Cerebellar nuclear complex (tissue), 1 donor: ENCODE results near the gene GP1BB.
"Not testable (repeated sequence)": the region's sequence is repeated elsewhere in the genome, so short reads cannot be mapped to it uniquely, and the experiment has no call there.

Experiments
- DNase-seq, 2 experiments: peaks; one replicate each; lab custom pipeline; 2025; lab: John Stamatoyannopoulos, UW

The GP1BB gene

GRCh38 chr22:19723232-19723982 is at the start of gene GP1BB:
TSS of gene GP1BB (plus strand) at chr22:19723539. CDS start at chr22:19723570, 31 bp downstream.
- no peak for DNase-seq

- DNase-seq = no peak
These were observed 49.7 kb upstream of the GP1BB start for GRCh38 chr22:19673660-19674059.

GRCh38 chr22:19674129-19674928 is 49.0 kb upstream of the GP1BB start:
- DNase-seq = no peak

- DNase-seq = no peak
These were observed 48.4 kb upstream of the GP1BB start for GRCh38 chr22:19674929-19675253.

GRCh38 chr22:19675428-19675827 is 47.9 kb upstream of the GP1BB start:
- DNase-seq = no peak

GRCh38 chr22:19676437-19676836 is 46.9 kb upstream of the GP1BB start:
- not testable (repeated sequence) for DNase-seq

GRCh38 chr22:19678949-19679521 is 44.3 kb upstream of the GP1BB start:
- no peak for DNase-seq

GRCh38 chr22:19679522-19680101 is 43.7 kb upstream of the GP1BB start:
- DNase-seq = no peak

- no peak for DNase-seq
These were observed 43.0 kb upstream of the GP1BB start for GRCh38 chr22:19680287-19680881.

GRCh38 chr22:19680911-19681862 is 42.2 kb upstream of the GP1BB start:
- no peak for DNase-seq

GRCh38 chr22:19681863-19682245 is 41.5 kb upstream of the GP1BB start:
- DNase-seq = no peak

GRCh38 chr22:19686946-19687345 is 36.4 kb upstream of the GP1BB start:
- DNase-seq = no peak

GRCh38 chr22:19687561-19688300 is 35.6 kb upstream of the GP1BB start:
- DNase-seq = no peak

- no peak for DNase-seq
These were observed 34.7 kb upstream of the GP1BB start for GRCh38 chr22:19688301-19689290.

- no peak for DNase-seq
These were observed 33.9 kb upstream of the GP1BB start for GRCh38 chr22:19689408-19689807.

GRCh38 chr22:19691007-19691720 is 32.2 kb upstream of the GP1BB start:
- no peak for DNase-seq

- DNase-seq = no peak
These were observed 31.5 kb upstream of the GP1BB start for GRCh38 chr22:19691721-19692341.

GRCh38 chr22:19693581-19693980 is 29.8 kb upstream of the GP1BB start:
- DNase-seq = no peak
